HL-60/S4 treated with retinoic acid at 250 ng/mL for 4 days and 3 days (cell line): ENCODE data around the gene ZNF232.
"Not testable (repeated sequence)": the region's sequence is repeated elsewhere in the genome, so short reads cannot be mapped to it uniquely, and the experiment has no call there.

ENCODE experiments used
- in situ Hi-C: fragments of 300-500 bp; cut with MboI; formaldehyde crosslinking; loops from 2 replicates; pipeline ENCODE4 v1.7.0; 2022; ENCODE audit warnings: low sequenced_read_pairs

Gene ZNF232

GRCh38 chr17:5130261-5130660 is 18.6 kb upstream of the ZNF232 start:
- in situ Hi-C loops, result not testable (repeated sequence)

GRCh38 chr17:5129770-5130169 is 18.1 kb upstream of the ZNF232 start:
- in situ Hi-C loops, result not testable (repeated sequence)

- in situ Hi-C loops, result no loop called here
These were observed 17.3 kb upstream of the ZNF232 start for GRCh38 chr17:5128905-5129535.

- in situ Hi-C loops, result not testable (repeated sequence)
These were observed 16.7 kb upstream of the ZNF232 start for GRCh38 chr17:5128387-5128786.

- in situ Hi-C loops, result no loop called here
These were observed 16.2 kb upstream of the ZNF232 start for GRCh38 chr17:5127910-5128309.

- in situ Hi-C loops, result no loop called here
These were observed 15.2 kb upstream of the ZNF232 start for GRCh38 chr17:5126719-5127488.

- in situ Hi-C loops, result not testable (repeated sequence)
These were observed 13.2 kb upstream of the ZNF232 start for GRCh38 chr17:5124896-5125295.

- in situ Hi-C loops, result not testable (repeated sequence)
These were observed 12.6 kb upstream of the ZNF232 start for GRCh38 chr17:5124125-5124760.

GRCh38 chr17:5123343-5124124 is 11.9 kb upstream of the ZNF232 start:
- in situ Hi-C loops, result no loop called here

- in situ Hi-C loops, result no loop called here
These were observed 11.1 kb upstream of the ZNF232 start for GRCh38 chr17:5122586-5123342.

GRCh38 chr17:5122056-5122455 is 10.4 kb upstream of the ZNF232 start:
- in situ Hi-C loops, result not testable (repeated sequence)

- in situ Hi-C loops, result no loop called here
These were observed 9.6 kb upstream of the ZNF232 start for GRCh38 chr17:5121186-5121841.

GRCh38 chr17:5120436-5121185 is 8.9 kb upstream of the ZNF232 start:
- in situ Hi-C loops, result not testable (repeated sequence)

GRCh38 chr17:5120036-5120435 is 8.4 kb upstream of the ZNF232 start:
- in situ Hi-C loops, result no loop called here

GRCh38 chr17:5118219-5118618 is 6.5 kb upstream of the ZNF232 start:
- in situ Hi-C loops, result no loop called here

GRCh38 chr17:5115673-5116651 is 4.3 kb upstream of the ZNF232 start, which contains the start of gene USP6:
USP6 (plus strand) TSS chr17:5116032; CDS start chr17:5130368, 14,336 bp downstream.
- in situ Hi-C loops, result no loop called here

GRCh38 chr17:5110816-5111215 is 862 bp downstream of the ZNF232 start:
- in situ Hi-C loops, result no loop called here

GRCh38 chr17:5100832-5101231 is 10.8 kb downstream of the ZNF232 start:
- in situ Hi-C loops, result no loop called here
